GM21723 (cell line): ENCODE results near the gene SMG6.
"Not testable (repeated sequence)": the region's sequence is repeated elsewhere in the genome, so short reads cannot be mapped to it uniquely, and the experiment has no call there.

ENCODE experiments used
- ATAC-seq: cut with Tn5 transposase; IDR thresholded peaks from one replicate; pipeline ENCODE4 v1.9.1; 2021; ENCODE audit warnings: mild to moderate bottlenecking, moderate library complexity; ENCODE audit not compliant: unreplicated experiment

The SMG6 gene

DNA sequence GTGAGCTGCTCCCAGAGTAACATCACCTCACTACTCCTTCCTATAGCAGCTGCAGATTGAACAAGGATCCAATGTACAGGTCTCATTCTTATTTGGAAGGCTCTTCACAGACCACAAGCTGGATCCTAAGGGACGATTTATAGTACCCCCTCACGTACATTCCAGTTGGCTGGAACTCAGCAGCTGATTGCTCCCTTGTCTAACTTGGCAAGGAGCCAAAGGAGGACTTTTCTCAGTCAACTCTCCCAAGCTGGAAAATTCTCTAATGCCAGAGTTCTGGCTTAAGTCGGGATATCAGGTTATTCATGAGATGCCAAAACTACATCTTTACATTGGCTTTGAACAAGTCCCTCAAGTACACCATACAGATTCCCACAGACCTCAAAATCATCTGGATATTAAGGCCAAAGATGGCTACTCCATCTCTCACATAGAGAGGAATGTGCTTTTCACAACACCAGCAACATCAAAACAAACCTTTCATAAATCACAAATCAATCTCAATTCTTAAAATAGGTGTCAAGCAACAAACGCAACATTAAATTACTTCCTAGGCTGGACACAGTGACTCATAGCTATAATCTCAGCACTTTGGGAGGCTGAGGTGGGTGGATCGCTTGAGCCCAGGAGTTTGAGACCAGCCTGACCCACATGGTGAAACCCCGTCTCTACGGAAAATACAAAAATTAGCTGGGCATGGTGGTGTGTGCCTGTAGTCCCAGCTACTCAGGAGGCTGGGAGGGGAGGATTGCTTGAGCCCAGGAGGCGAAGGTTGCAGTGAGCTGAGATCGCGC is 39.3 kb downstream of the SMG6 start:
- ATAC-seq, result no peak

DNA sequence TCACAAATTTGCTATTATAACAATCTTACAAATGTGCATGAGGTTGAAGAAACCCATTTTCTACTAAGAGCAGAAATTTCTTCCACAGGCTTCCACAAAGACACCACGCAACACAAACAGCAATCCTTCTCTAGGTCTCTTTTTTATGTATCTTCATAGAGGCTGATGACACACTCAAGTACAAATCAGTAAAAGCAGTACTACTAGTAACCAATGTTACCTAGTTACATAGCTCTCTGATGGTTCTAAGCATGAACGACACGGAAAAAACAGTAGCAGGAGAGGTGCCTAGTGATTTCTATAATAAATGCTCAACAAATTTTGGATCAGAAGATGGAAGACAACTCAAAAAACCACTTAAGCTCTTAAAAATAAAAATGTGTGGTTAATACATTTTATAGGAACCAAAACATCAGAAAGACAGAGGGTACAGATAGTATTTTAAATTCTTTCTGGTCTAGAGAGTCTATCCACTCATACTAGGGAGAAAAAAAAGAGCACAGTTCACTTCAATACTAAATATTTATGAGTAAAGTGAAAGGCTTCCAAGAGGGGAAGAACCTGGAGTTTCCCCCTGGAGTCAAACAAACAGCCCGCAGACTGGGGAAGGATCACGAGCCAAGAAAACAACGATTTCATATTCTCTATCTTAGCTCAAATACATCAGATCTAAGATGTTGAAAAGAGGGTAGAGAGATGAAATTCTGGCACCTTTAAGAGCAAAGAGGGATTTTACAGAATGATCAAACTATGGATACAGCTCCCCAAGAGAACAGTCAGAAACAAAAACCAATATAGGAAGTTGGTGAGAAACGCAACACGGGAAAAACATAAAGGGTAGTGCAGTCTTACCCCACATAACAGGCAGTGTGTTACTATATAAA is 40.2 kb downstream of the SMG6 start:
- no peak for ATAC-seq

GRCh38 chr17:2262135-2262587 is 41.4 kb downstream of the SMG6 start:
- no peak for ATAC-seq

DNA sequence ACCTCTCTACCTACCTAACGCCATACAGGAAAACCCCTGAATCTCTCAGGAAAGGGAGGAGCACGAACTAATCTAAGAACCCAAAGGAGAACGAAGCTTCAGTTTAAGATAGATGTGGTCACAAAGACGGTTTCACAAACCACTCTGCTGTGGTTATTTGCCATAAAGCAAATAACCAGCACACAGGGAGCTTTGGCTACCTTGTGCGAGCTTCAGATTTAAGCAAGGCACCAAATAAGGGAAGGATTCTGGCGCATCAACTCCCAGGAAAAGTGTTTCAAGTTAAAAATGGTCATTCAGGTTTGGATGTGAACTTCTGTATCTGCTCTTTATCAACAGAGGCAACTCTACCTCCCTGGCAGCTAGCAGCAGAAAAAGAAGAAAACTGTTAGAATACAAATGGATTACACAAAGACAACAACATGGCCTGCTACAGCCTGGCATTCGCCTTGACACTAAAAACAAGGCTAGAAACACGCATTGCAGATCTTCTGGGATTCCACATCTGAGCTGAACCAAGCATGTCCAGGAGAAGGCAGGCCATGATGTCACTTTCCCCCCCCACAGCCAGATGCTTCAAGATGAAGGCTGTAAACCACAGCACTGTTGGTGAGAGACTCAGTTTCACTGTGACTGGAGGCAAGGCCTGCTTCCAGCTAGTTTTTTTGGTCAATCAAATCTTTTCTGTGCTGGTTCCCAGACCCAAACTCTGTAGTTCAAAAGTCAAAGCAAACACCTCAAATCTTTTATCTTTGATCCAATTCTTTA is 43.6 kb downstream of the SMG6 start:
- peak; percentile 73 for ATAC-seq

GRCh38 chr17:2258830-2259229 is 44.8 kb downstream of the SMG6 start:
- ATAC-seq, result not testable (repeated sequence)

DNA sequence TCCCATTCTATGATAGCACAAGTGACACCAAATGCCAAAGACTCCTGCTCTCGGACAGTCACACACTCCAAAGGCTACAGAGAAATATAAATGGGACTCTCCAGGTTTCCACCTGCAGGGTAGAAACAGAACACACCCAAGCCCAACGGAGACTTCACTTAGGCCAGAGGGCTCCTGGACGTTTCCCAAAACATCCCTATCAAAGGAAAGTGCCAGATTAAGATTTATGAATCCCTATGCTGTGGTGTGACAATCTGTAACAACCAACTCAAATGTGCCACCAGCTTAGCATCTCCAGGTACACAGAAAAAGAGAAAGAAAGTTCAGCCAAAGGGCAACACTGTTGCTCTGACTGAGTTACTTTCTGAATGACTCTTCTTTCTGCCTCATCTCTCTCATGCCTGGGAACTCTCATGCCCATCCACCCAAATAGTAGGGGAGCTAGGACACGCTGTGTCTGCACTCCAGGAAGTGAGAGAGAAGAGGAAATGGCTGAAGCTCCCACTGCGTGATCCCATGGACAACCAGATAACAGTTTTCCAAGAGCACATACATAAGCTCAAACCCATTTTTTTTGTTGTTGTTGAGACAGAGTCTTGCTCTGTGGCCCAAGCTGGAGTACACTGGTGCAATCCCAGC is 49.7 kb downstream of the SMG6 start:
- peak; percentile 83 for ATAC-seq

- ATAC-seq, result no peak
Observed at GRCh38 chr17:2253362-2253761, 50.2 kb downstream of the SMG6 start.

- ATAC-seq, result no peak
Observed at GRCh38 chr17:2251098-2251497, 52.5 kb downstream of the SMG6 start.

DNA sequence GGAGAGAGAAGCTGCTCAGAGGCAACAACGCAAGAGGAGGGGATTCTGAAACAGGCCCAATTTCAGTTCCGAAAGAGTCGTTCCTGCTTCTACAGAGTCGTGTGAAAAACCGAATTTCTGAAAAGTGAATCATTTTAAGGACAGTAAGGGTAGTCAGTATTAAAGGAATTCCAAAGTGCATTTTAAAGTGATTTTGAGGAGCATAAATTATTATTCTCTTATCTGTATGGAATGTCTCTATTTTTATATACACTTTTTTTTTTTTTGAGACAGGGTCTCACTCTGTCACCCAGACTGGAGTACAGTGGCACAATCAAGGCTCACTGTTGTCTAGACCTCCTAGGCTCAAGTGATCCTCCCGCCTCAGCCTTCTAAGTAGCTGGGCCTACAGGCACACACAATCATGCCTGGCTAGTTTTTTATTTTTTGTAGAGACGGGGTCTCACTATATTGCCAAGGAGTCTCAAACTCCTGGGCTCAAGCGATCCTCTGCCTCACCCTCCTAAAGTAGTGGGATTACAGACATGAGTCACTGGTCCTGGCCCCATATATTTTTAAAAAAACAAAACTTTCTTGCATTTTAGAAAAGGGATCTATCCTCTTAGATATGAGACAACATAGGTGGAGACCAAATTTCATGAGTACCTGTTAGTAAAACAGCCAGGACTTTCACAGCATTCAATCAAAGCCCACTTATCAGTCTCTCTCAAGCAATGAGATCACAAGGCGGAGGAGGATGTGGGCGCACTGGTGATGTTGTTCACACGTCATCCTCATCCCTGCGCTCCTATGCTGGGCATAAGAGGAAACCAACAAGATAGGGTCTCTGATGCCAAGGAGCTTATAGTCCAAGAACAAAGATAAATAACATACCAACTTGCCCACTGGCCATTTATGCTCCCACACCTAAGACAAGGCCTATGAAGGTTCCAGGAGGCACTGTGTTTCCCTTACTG is 53.2 kb downstream of the SMG6 start:
- no peak for ATAC-seq

- no peak for ATAC-seq
Observed at GRCh38 chr17:2247005-2247404, 56.6 kb downstream of the SMG6 start.

GRCh38 chr17:2244545-2245525 is 58.8 kb downstream of the SMG6 start:
- ATAC-seq, result no peak

- no peak for ATAC-seq
Observed at GRCh38 chr17:2243953-2244352, 59.6 kb downstream of the SMG6 start.

GRCh38 chr17:2241823-2242222 is 61.8 kb downstream of the SMG6 start:
- no peak for ATAC-seq

GRCh38 chr17:2240541-2240940 is 63.0 kb downstream of the SMG6 start:
- no peak for ATAC-seq

- ATAC-seq, result peak; percentile 59
Observed at GRCh38 chr17:2239882-2240430, 63.6 kb downstream of the SMG6 start.

- no peak for ATAC-seq
Observed at GRCh38 chr17:2239170-2239551, 64.4 kb downstream of the SMG6 start.

DNA sequence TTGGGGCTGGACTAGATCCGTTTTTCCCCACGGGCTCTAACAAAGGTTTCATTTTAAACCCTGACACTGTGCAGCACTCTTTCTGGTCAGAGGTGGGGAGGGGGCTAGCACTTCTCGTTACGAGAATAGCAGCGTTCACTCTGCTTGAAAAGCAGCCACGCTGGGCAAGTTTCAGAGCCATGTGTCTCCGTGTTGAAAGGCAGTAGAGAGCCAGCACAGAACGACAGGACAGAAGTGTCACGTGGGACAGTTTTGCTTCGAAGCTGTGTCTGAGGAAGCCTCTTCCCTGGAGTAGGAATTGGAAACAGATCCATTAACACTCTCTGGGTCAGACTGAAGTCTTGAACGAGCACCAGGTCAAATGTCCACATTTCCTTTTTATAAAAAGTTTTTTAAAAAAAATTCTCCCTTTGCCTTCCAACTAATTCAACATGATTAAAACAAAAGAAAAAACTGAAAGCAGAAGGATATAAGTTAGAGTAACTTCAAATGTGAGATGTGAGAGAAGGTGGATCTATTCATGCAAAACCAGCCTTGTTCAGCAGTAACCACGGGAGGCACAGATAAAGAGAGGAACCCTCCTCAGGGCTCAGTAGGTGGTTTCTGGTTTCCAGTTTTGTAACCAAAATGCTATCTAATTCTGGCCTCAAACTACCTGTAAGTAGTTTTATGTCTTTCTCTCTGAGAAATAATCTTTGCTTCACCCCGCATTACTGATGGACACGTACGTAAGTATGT is 65.0 kb downstream of the SMG6 start:
- peak; percentile 65 for ATAC-seq
